Gastroesophageal sphincter (tissue), 4 donors: ENCODE results near the gene ADD2. TPM values are rescaled to one million over a fixed set of nuclear protein-coding genes. Genes with fewer than 3 reads are reported as not detected.

ENCODE experiments used
- ATAC-seq: fragments of 150-250 bp; one replicate; pipeline ENCODE4 v1.9.1; 2016; ENCODE audit warnings: mild to moderate bottlenecking, moderate library complexity
- H3K27ac ChIP-seq, 4 donors: fragments of 200-600 bp; sonication (generic) in 3 of 4; 1 replicate in 3 of 4; 2 replicates in 1 of 4; pipeline ENCODE4 v1.5.1; 2016 to 2019
- H3K27me3 ChIP-seq: fragments of 200-600 bp; sonication (generic); one replicate; pipeline ENCODE4 v1.5.1; 2019
- H3K36me3 ChIP-seq, 2 donors: fragments of 200-600 bp; sonication (generic); one replicate each; pipeline ENCODE4 v1.5.1; 2019; ENCODE audit warnings: control low read depth in 1 of 2
- H3K4me1 ChIP-seq, 3 donors: fragments of 200-600 bp; sonication (generic); 1 replicate in 2 of 3; 2 replicates in 1 of 3; pipeline ENCODE4 v1.5.1; 2016 to 2019; ENCODE audit warnings: control low read depth in 2 of 3
- H3K4me3 ChIP-seq, 2 donors: fragments of 200-600 bp; sonication (generic); one replicate each; pipeline ENCODE4 v1.5.1; 2019; ENCODE audit warnings: mild to moderate bottlenecking in 1 of 2, moderate library complexity in 1 of 2
- H3K9me3 ChIP-seq, 3 donors: fragments of 200-600 bp; sonication (generic); one replicate each; pipeline ENCODE4 v1.5.1; 2017 to 2019; ENCODE audit warnings: control low read depth in 2 of 3
- CTCF ChIP-seq, 4 experiments: fragments of 200-600 bp in 2 of 4; fragments of 450-650 bp in 2 of 4; sonication (generic) in 1 of 4; IDR thresholded peaks; one replicate each; pipeline ENCODE4 v1.5.1; 2017 to 2019; ENCODE audit warnings: antibody characterized with exemption in 4 of 4, mild to moderate bottlenecking in 2 of 4, moderate library complexity in 2 of 4
- EP300 ChIP-seq: sonication (generic); formaldehyde crosslinking; IDR thresholded peaks from one replicate; pipeline ENCODE4 v1.6.1; 2017; ENCODE audit warnings: antibody characterized with exemption, mild to moderate bottlenecking
- POLR2A ChIP-seq, 2 donors: fragments of 450-650 bp; IDR thresholded peaks; one replicate each; pipeline ENCODE4 v1.6.1; 2017; ENCODE audit warnings: antibody characterized with exemption in 2 of 2, mild to moderate bottlenecking in 2 of 2, moderate library complexity in 1 of 2
- POLR2AphosphoS5 ChIP-seq: sonication (generic); formaldehyde crosslinking; IDR thresholded peaks from one replicate; pipeline ENCODE4 v1.6.1; 2017; ENCODE audit warnings: antibody characterized with exemption
- WGBS, 2 donors: methylation state at CpG; one replicate each; pipeline ENCODE4 v1.1.5; 2018; ENCODE audit warnings: low coverage in 1 of 2; 5-methylcytosine and 5-hydroxymethylcytosine counted together
- total RNA-seq, 4 donors: library from RNA; depleted of rRNA; stranded (reverse); fragments of >200 nt; gene quantifications; one replicate each; pipeline ENCODE4 v1.1.0, GENCODE V29; 2016

ADD2 gene
- total RNA-seq, 4 donors from 2014 or later = 2.4 to 7.8 (median 3.6) TPM

DNA sequence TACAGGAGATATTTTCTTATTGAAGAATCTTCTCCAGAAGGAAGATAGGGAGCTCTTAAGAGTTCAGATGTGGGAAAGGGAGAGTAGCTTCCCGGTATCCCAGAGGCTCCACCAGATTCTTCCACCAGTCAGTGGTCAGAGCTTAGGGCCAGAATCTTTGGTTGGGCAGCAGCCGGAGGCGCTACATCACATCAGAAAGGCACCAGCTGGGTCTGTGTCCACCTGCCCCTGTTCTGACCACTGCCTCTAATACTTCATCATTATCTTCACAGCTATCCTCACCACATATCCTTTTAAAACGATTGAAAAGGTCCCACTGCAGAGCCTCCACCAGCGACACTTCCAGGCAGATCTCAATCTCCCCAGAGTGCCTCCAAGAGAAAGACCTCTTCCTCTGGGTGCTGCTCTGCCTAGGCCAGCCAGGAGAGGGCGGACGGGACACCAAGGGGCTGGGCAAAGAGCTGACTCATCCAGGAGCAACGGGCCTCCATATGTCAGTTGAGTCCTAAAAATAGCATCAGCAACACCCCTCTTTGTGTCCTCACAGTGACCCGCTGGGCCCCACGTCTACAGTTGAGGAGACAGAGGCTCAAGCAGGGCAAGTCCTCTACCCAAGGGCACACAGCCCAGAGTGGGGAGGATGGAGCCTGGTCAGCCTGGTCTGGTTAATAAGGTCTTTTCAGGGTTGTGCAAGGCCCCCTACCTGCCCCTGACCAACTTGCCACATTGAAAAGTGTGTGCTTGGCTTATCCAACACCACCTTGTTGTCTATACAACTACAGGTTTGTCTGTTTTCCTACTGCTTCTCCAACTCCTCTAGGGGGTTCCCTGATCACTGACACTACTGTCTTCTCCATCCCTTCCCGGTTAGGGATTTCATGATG lies 81.2 kb downstream of the ADD2 start:
- H3K9me3 ChIP-seq = no peaks in the 10 kb centered on the region
- no peaks in the 10 kb centered on the region for H3K27me3 ChIP-seq
- H3K27ac ChIP-seq = no peak overlapping the region
- no peak for TF ChIP-seq POLR2AphosphoS5
- TF ChIP-seq POLR2A (IDR thresholded peaks at IDR 0.05) = no peak
- no peak for TF ChIP-seq CTCF (IDR thresholded peaks at IDR 0.05)
- no peak for TF ChIP-seq EP300
- no peaks in the 10 kb centered on the region for H3K36me3 ChIP-seq
- 50 to 75% methylated on average over 2 to 5 of the region's 11 CpGs for WGBS, 2 donors
- ATAC-seq = no peak
- H3K4me3 ChIP-seq = no peak overlapping the region
- no peaks in the 10 kb centered on the region for H3K4me1 ChIP-seq

GRCh38 chr2:70685771-70686171 lies 82.2 kb downstream of the ADD2 start:
- no peaks in the 10 kb centered on the region for H3K9me3 ChIP-seq
- H3K27me3 ChIP-seq = no peaks in the 10 kb centered on the region
- no peak overlapping the region for H3K4me3 ChIP-seq
- no peaks in the 10 kb centered on the region for H3K36me3 ChIP-seq
- no peak overlapping the region for H3K27ac ChIP-seq
- WGBS, 2 donors = 76 to 79% methylated on average over 3 to 4 of the region's 6 CpGs
- no peak for TF ChIP-seq POLR2AphosphoS5
- TF ChIP-seq EP300 = no peak
- no peak for TF ChIP-seq CTCF (IDR thresholded peaks at IDR 0.05)
- no peaks in the 10 kb centered on the region for H3K4me1 ChIP-seq
- ATAC-seq = no peak

DNA sequence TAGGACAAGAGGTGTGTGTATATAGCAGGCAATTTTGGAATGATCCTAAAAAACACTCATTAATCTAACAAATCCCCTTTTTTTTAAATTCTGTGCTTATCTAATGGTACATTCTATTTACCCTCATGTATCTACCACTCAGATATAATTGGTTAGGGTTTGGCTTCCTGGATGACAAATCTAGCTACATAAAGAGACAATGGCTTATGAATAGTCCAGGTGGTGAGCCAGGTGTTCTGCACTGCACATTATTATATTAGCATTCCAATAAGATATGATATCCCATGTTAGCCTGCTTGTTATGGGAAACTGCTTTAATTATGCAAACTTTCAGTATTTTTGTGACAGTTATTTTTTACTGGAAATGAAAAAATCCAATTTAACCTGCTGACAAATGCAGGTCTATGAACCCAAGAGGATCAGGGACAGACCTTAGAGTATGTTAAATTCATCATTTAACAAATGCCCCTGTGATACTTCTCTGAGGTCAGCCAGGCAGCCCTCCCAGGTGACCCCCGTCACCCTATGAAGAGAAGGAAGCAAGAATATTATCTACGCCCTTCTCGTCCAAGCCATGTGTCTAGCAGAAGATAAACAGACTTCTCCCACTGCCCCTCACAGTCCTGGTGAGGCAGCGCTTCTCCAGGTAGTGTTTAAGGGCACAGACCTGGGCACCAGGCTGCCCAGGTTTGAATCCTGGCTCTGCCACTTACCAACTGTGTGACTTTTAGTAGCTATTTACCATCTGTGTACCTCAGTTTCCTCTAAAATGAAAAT lies 83.0 kb downstream of the ADD2 start:
- no peak for ATAC-seq
- Histone ChIP-seq H3K27me3 (no peaks in the 10 kb centered on the region), H3K4me1 (no peaks in the 10 kb centered on the region), H3K9me3 (no peaks in the 10 kb centered on the region), H3K4me3 (no peak overlapping the region), H3K27ac (no peak overlapping the region), H3K36me3 (no peaks in the 10 kb centered on the region)
- no peak for TF ChIP-seq POLR2A (IDR thresholded peaks at IDR 0.05)
- TF ChIP-seq EP300 = no peak
- TF ChIP-seq POLR2AphosphoS5 = no peak
- TF ChIP-seq CTCF (IDR thresholded peaks at IDR 0.05) = no peak
- 65 to 80% methylated on average over 1 to 4 of the region's 4 CpGs for WGBS, 2 donors

DNA sequence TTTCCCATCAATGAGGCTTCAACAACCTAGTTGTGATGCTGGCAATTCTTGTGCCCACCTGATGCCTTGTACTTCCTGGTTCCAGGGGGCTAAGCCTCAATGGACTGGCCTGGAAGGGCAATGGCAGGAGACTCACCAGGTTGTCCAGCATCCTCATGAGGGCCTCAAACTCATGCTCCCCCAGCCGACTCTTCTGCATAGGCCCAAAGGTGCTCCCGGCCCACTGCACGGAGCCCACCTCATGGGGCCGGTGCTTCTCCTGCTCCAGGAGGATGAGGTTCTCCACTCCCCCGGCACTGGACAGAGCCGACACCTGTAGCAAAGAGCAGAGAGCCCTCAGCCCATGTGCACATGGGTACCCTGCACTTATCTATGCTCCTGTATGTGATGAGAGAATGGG lies 84.5 kb downstream of the ADD2 start:
- H3K9me3 ChIP-seq = no peaks in the 10 kb centered on the region
- no peak overlapping the region for H3K4me3 ChIP-seq
- ATAC-seq = no peak
- H3K27me3 ChIP-seq = no peaks in the 10 kb centered on the region
- no CpG with 5 or more reads among the region's 6 CpGs for WGBS, 2 donors
- no peaks in the 10 kb centered on the region for H3K36me3 ChIP-seq
- no peak for TF ChIP-seq POLR2A (IDR thresholded peaks at IDR 0.05)
- no peak for TF ChIP-seq CTCF (IDR thresholded peaks at IDR 0.05)
- peaks cover 0 to 6% (median 0%) of the 10 kb centered on the region in 3 donors for H3K4me1 ChIP-seq
- H3K27ac ChIP-seq = no peak overlapping the region
